ENCODE measurements around the gene HCAR3.
"Not testable (repeated sequence)": the region's sequence is repeated elsewhere in the genome, so short reads cannot be mapped to it uniquely, and the experiment has no call there.

The HCAR3 gene

GRCh38 chr12:122716658-122717057 lies at the start of gene HCAR3:
Gene HCAR3 (minus strand): TSS chr12:122716811. CDS start chr12:122716737, 74 bp downstream.
- not testable (repeated sequence) for DNase-seq (ENCODE audit: low read depth in 1 of 2, low spot score in 1 of 2)

GRCh38 chr12:122757568-122757967 lies 41.0 kb upstream of the HCAR3 start:
- no peak for DNase-seq (ENCODE audit: low read depth in 1 of 2, low spot score in 1 of 2)

GRCh38 chr12:122754790-122755189 lies 38.2 kb upstream of the HCAR3 start:
- no peak for DNase-seq (ENCODE audit: low read depth in 1 of 2, low spot score in 1 of 2)

- no peak for DNase-seq (ENCODE audit: low read depth in 1 of 2, low spot score in 1 of 2)
These were observed 36.7 kb upstream of the HCAR3 start for GRCh38 chr12:122753319-122753650.

- peak; percentile 98 to 99 for DNase-seq (ENCODE audit: low read depth in 1 of 2, low spot score in 1 of 2)
These were observed 36.1 kb upstream of the HCAR3 start, which contains the start of gene DENR for GRCh38 chr12:122752464-122753318. Gene DENR (plus strand): TSS chr12:122752824. CDS start chr12:122753702, 878 bp downstream.

- DNase-seq (ENCODE audit: low read depth in 1 of 2, low spot score in 1 of 2) = not testable (repeated sequence)
These were observed 34.3 kb upstream of the HCAR3 start for GRCh38 chr12:122750781-122751515.

GRCh38 chr12:122749569-122750332 lies 33.1 kb upstream of the HCAR3 start:
- no peak for DNase-seq (ENCODE audit: low read depth in 1 of 2, low spot score in 1 of 2)

GRCh38 chr12:122747224-122748135 lies 30.9 kb upstream of the HCAR3 start:
- no peak for DNase-seq (ENCODE audit: low read depth in 1 of 2, low spot score in 1 of 2)

- DNase-seq (ENCODE audit: low read depth in 1 of 2, low spot score in 1 of 2) = no peak
These were observed 27.4 kb upstream of the HCAR3 start for GRCh38 chr12:122743895-122744525.

GRCh38 chr12:122740351-122740750 lies 23.7 kb upstream of the HCAR3 start:
- no peak for DNase-seq (ENCODE audit: low read depth in 1 of 2, low spot score in 1 of 2)

- no peak for DNase-seq (ENCODE audit: low read depth in 1 of 2, low spot score in 1 of 2)
These were observed 22.0 kb upstream of the HCAR3 start for GRCh38 chr12:122738571-122738970.

- DNase-seq (ENCODE audit: low read depth in 1 of 2, low spot score in 1 of 2) = no peak
These were observed 16.0 kb upstream of the HCAR3 start for GRCh38 chr12:122732611-122733010.

- DNase-seq (ENCODE audit: low read depth in 1 of 2, low spot score in 1 of 2) = no peak
These were observed 15.6 kb upstream of the HCAR3 start for GRCh38 chr12:122732170-122732569.

GRCh38 chr12:122730215-122731014 lies 13.8 kb upstream of the HCAR3 start, which contains the start of gene HCAR1:
Gene HCAR1 (minus strand): TSS chr12:122730844. CDS start chr12:122730339, 505 bp downstream.
- DNase-seq (ENCODE audit: low read depth in 1 of 2, low spot score in 1 of 2) = peak in 1 of 2 donors; percentile 28

GRCh38 chr12:122729583-122730214 lies 13.1 kb upstream of the HCAR3 start:
- DNase-seq (ENCODE audit: low read depth in 1 of 2, low spot score in 1 of 2) = no peak

GRCh38 chr12:122726080-122726558 lies 9.5 kb upstream of the HCAR3 start:
- peak in 1 of 2 donors; percentile 8 for DNase-seq (ENCODE audit: low read depth in 1 of 2, low spot score in 1 of 2)

GRCh38 chr12:122725452-122726079 lies 9.0 kb upstream of the HCAR3 start:
- DNase-seq (ENCODE audit: low read depth in 1 of 2, low spot score in 1 of 2) = no peak
